Esophagus muscularis mucosa (tissue), 4 donors: ENCODE data around the gene ELF2. TPM values are rescaled to one million over a fixed set of nuclear protein-coding genes. Genes with fewer than 3 reads are reported as not detected.
A peak's percentile ranks its signal among the peaks of the same experiment; 100 is the strongest.

Source experiments
- DNase-seq: peaks from one replicate; pipeline ENCODE4 v3.0.0-alpha.2; 2017; ENCODE audit errors: extremely low spot score
- H3K27ac ChIP-seq, 4 donors: fragments of 200-600 bp; sonication (generic); replicated peaks in 1 of 4; 1 replicate in 3 of 4; 2 replicates in 1 of 4; pipeline ENCODE4 v1.5.1; 2016 to 2019; ENCODE audit warnings: mild to moderate bottlenecking in 1 of 4
- H3K27me3 ChIP-seq, 4 donors: fragments of 200-600 bp; sonication (generic); one replicate each; pipeline versions ENCODE4 v1.5.1 to v1.6.0; 2016 to 2019
- H3K36me3 ChIP-seq, 4 donors: fragments of 200-600 bp; sonication (generic); one replicate each; pipeline ENCODE4 v1.5.1; 2016 to 2019
- H3K4me1 ChIP-seq, 4 donors: fragments of 200-600 bp; sonication (generic); one replicate each; pipeline ENCODE4 v1.5.1; 2016 to 2019
- H3K4me3 ChIP-seq, 4 donors: fragments of 200-600 bp; sonication (generic); 1 replicate in 2 of 4; 2 replicates in 2 of 4; pipeline ENCODE4 v1.5.1; 2016 to 2019; ENCODE audit warnings: mild to moderate bottlenecking in 4 of 4, moderate library complexity in 1 of 4
- H3K9me3 ChIP-seq, 4 donors: fragments of 200-600 bp; sonication (generic); 1 replicate in 3 of 4; 2 replicates in 1 of 4; pipeline ENCODE4 v1.5.1; 2016 to 2019
- EP300 ChIP-seq: sonication (generic); formaldehyde crosslinking; IDR thresholded peaks from one replicate; pipeline ENCODE4 v1.6.1; 2017; ENCODE audit warnings: antibody characterized with exemption
- POLR2A ChIP-seq: fragments of 450-650 bp; IDR thresholded peaks from one replicate; pipeline ENCODE4 v1.6.1; 2017; ENCODE audit warnings: antibody characterized with exemption, moderate library complexity, mild to moderate bottlenecking, low read depth
- POLR2AphosphoS5 ChIP-seq, 2 donors: sonication (generic); formaldehyde crosslinking; IDR thresholded peaks; one replicate each; pipeline ENCODE4 v1.6.1; 2017; ENCODE audit warnings: antibody characterized with exemption in 2 of 2
- WGBS: methylation state at CpG from one replicate; pipeline ENCODE4 v1.1.5; 2018; 5-methylcytosine and 5-hydroxymethylcytosine counted together
- intact Hi-C: fragments of 100-400 bp; cut with DNase I; formaldehyde crosslinking; loops from one replicate; pipeline ENCODE4 v1.15.1; 2023
- total RNA-seq, 4 donors: library from RNA; depleted of rRNA; stranded (reverse); fragments of >200 nt; gene quantifications; one replicate each; pipeline versions ENCODE4 v1.1.0 to v1.2.1, GENCODE V29; 2016
- TF ChIP-seq, protein P1 (sequence below), 3 experiments: fragments of 200-600 bp in 2 of 3; fragments of 450-650 bp in 1 of 3; sonication (generic) in 2 of 3; IDR thresholded peaks; one replicate each; pipeline ENCODE4 v1.5.1; 2017 to 2019; ENCODE audit warnings: antibody characterized with exemption in 3 of 3, mild to moderate bottlenecking in 2 of 3, moderate library complexity in 1 of 3

The ELF2 gene
- total RNA-seq, 4 donors from 2014 or later = 52.3 to 68.5 (median 60.7) TPM

DNA sequence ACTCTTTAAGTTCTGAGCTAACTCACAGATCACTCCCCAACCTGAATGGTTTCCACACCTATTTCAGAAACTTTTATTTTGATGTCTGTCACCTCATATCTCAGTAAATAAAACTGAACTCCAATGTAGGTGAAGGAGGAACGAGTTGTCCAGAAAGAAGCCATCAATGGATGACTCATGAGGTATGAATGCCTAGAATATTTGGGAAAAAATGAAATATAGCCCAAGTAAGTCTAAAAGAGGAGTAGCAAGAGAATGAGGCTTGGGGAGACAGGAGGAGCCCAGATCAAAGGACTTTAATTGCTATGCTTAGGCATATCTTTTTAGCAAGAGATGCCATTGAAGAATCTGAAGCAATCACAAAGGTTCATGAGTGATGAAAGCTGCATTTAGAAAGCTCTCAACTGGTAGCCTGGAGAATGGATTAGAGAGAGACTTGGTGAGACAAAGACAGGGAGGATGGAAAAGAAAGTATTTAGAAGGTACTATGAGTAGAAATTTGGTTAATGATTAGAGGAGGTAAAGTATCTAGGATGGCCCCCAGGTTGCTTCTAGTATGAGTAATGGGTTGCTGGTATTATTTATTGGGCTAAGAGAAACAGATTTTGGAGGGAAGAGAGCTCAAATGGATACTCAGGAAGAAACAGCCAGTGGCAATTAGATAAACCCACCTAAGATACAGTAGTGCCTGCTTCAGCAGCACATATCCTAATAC is 122.1 kb downstream of the ELF2 start:
- Histone ChIP-seq H3K36me3 (peaks cover 12 to 51% (median 32%) of the 10 kb centered on the region in 4 donors), H3K27me3 (no peaks in the 10 kb centered on the region), H3K27ac (peak overlapping the region in 3 of 4 donors; percentile 12 to 35 (median 19)), H3K4me1 (peaks cover 23 to 51% (median 42%) of the 10 kb centered on the region in 4 donors), H3K9me3 (no peaks in the 10 kb centered on the region), H3K4me3 (no peak overlapping the region)
- intact Hi-C loops = no loop called here
- 36% methylated on average over 1 of the region's 1 CpG for WGBS
- DNase-seq = no peak
- no peak for TF ChIP-seq EP300
- TF ChIP-seq, protein P1, sequence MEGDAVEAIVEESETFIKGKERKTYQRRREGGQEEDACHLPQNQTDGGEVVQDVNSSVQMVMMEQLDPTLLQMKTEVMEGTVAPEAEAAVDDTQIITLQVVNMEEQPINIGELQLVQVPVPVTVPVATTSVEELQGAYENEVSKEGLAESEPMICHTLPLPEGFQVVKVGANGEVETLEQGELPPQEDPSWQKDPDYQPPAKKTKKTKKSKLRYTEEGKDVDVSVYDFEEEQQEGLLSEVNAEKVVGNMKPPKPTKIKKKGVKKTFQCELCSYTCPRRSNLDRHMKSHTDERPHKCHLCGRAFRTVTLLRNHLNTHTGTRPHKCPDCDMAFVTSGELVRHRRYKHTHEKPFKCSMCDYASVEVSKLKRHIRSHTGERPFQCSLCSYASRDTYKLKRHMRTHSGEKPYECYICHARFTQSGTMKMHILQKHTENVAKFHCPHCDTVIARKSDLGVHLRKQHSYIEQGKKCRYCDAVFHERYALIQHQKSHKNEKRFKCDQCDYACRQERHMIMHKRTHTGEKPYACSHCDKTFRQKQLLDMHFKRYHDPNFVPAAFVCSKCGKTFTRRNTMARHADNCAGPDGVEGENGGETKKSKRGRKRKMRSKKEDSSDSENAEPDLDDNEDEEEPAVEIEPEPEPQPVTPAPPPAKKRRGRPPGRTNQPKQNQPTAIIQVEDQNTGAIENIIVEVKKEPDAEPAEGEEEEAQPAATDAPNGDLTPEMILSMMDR (IDR thresholded peaks at IDR 0.05) = no peak
- no peak for TF ChIP-seq POLR2A
- TF ChIP-seq POLR2AphosphoS5 (IDR thresholded peaks at IDR 0.05) = no peak

DNA sequence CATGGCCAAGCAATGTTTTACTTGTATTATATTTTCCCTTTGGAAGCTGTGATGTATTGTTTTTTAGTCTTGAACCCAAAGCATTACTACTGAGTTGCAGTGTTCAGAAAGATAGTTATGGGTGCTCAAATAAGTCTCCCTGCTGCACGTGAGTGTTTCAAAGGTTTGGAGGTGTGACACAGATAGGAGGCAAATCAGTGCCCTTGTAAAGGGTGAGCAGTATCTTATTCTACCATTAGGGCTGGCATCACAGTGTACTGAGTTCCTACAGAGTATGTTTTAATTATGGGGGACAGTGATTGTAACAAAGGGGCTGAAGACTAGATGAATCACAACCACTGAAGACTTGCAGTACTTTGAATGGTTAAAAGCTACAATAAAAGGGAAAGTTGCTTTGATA is 123.1 kb downstream of the ELF2 start:
- Histone ChIP-seq H3K27ac (peak overlapping the region in 1 of 4 donors; percentile 5), H3K36me3 (peaks cover 3 to 47% (median 23%) of the 10 kb centered on the region in 4 donors), H3K27me3 (no peaks in the 10 kb centered on the region), H3K9me3 (no peaks in the 10 kb centered on the region), H3K4me1 (peaks cover 23 to 48% (median 40%) of the 10 kb centered on the region in 4 donors), H3K4me3 (no peak overlapping the region)
- DNase-seq = no peak
- 81% methylated on average over 1 of the region's 1 CpG for WGBS
- intact Hi-C loops = no loop called here
- no peak for TF ChIP-seq POLR2A

DNA sequence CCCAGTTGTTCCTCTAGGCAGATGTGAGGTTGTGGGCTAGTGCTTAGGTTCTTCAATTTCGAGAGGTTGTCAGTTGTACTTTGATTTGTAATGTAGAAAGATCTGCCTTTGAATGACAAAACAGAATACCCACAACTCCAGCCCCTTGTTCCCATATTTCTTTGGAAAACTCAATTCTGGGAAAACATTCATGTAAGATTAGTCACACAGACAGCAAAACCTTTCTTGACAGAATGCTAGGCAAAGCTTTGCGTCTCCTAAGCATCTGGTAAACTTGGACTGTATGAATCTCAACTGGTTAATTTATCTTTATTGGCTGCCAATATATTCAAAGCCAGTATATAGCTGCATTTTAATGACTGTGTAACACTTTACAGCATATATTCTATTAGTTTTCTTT is 126.6 kb downstream of the ELF2 start:
- WGBS = 78% methylated on average over 2 of the region's 2 CpGs
- intact Hi-C loops = no loop called here
- Histone ChIP-seq H3K9me3 (no peaks in the 10 kb centered on the region), H3K27me3 (no peaks in the 10 kb centered on the region), H3K27ac (no peak overlapping the region), H3K4me1 (peaks cover 19 to 33% (median 25%) of the 10 kb centered on the region in 4 donors), H3K36me3 (peaks cover 0 to 40% (median 19%) of the 10 kb centered on the region in 4 donors), H3K4me3 (no peak overlapping the region)
- TF ChIP-seq EP300 = no peak
- TF ChIP-seq, protein P1 (IDR thresholded peaks at IDR 0.05) = no peak
- no peak for TF ChIP-seq POLR2AphosphoS5 (IDR thresholded peaks at IDR 0.05)
- no peak for TF ChIP-seq POLR2A
- DNase-seq = no peak

- Histone ChIP-seq H3K36me3 (peaks cover 0 to 39% (median 15%) of the 10 kb centered on the region in 4 donors), H3K27me3 (no peaks in the 10 kb centered on the region), H3K27ac (no peak overlapping the region), H3K4me3 (no peak overlapping the region), H3K4me1 (peaks cover 3 to 28% (median 18%) of the 10 kb centered on the region in 4 donors), H3K9me3 (no peaks in the 10 kb centered on the region)
- no peak for TF ChIP-seq EP300
- TF ChIP-seq, protein P1 (IDR thresholded peaks at IDR 0.05) = no peak
- TF ChIP-seq POLR2A = no peak
- TF ChIP-seq POLR2AphosphoS5 (IDR thresholded peaks at IDR 0.05) = no peak
- WGBS = 88% methylated on average over 3 of the region's 3 CpGs
- no peak for DNase-seq
- intact Hi-C loops = no loop called here
Observed at GRCh38 chr4:139048026-139048425, 129.0 kb downstream of the ELF2 start.

DNA sequence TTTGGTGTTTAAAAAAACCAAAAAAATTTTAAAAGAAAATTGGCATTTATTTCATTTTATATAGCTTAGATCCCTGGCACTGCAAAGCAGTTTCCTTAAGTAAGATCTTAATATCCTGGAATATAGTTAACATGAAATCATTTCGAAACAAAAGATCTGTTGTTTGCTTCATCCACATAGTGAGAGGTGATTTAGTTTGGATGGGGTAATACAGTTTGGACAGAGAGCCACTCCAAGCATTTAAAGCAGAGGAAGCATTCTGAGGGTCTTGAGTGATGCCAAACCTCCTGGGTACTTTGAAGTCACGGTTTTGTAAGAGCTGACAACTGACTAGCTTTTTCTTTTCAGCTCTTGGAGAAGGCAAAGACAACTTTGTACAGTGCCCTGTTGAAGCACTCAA is 132.7 kb downstream of the ELF2 start:
- 70% methylated on average over 2 of the region's 2 CpGs for WGBS
- Histone ChIP-seq H3K27ac (peak overlapping the region in 3 of 4 donors; percentile 25 to 81 (median 42)), H3K4me1 (peaks cover 4 to 36% (median 30%) of the 10 kb centered on the region in 4 donors), H3K27me3 (no peaks in the 10 kb centered on the region), H3K4me3 (no peak overlapping the region), H3K9me3 (no peaks in the 10 kb centered on the region), H3K36me3 (peaks cover 0 to 32% (median 15%) of the 10 kb centered on the region in 4 donors)
- DNase-seq = no peak
- intact Hi-C loops = no loop called here
- TF ChIP-seq POLR2AphosphoS5 (IDR thresholded peaks at IDR 0.05) = no peak
- TF ChIP-seq, protein P1 (IDR thresholded peaks at IDR 0.05) = no peak
- TF ChIP-seq EP300 = no peak
- TF ChIP-seq POLR2A = no peak
